Measurements from ENCODE around the gene C1S. TPM values are rescaled to one million over a fixed set of nuclear protein-coding genes. Genes with fewer than 3 reads are reported as not detected.
A peak's percentile ranks its signal among the peaks of the same experiment; 100 is the strongest.

The C1S gene
- total RNA-seq, 2 experiments from 2014 or later: 1.7 TPM

- Mint-ChIP-seq H3K4me3 (no peak overlapping the region), H3K9me3 (no peaks in the 10 kb centered on the region), H3K27me3 (peaks cover 6% of the 10 kb centered on the region), H3K4me1 (peaks cover 8% of the 10 kb centered on the region), H3K36me3 (ENCODE audit: low read depth) (no peaks in the 10 kb centered on the region), H3K27ac (no peak overlapping the region)
- ChIA-PET POLR2A (interaction anchor here (4.5 kb wide), 1 partner anchor 146 kb away, joined by 26 read pairs; the partner anchor contains the start of genes C12orf57 and RNU7-1), CTCF (interaction anchor here (1.2 kb wide), 1 partner anchor 17 kb away, joined by 3 read pairs; no protein-coding TSS in a partner anchor)
- DNase-seq: no peak
Measured at GRCh38 chr12:7090222-7090998, 29.9 kb downstream of the C1S start.

GRCh38 chr12:7091171-7091570 lies 30.7 kb downstream of the C1S start:
- CTCF ChIA-PET: interaction anchor here (0.8 to 1.6 kb wide), 4 partner anchors 16 to 153 kb away, joined by 3 to 4 read pairs (median 3); partner anchors contain the start of genes C12orf57 and C1RL
- Mint-ChIP-seq H3K9me3 (no peaks in the 10 kb centered on the region), H3K27ac (no peak overlapping the region), H3K27me3 (peaks cover 6% of the 10 kb centered on the region), H3K36me3 (ENCODE audit: low read depth) (no peaks in the 10 kb centered on the region), H3K4me1 (peaks cover 8% of the 10 kb centered on the region), H3K4me3 (no peak overlapping the region)
- POLR2A ChIA-PET: interaction anchor here (1.0 to 4.5 kb wide), 3 partner anchors 18 to 147 kb away, joined by 3 to 26 read pairs (median 20); partner anchors contain the start of genes C12orf57, C1RL and RNU7-1
- no peak for DNase-seq

- ChIA-PET CTCF (interaction anchor here (0.8 to 5.0 kb wide), 6 partner anchors 16 to 154 kb away, joined by 3 to 35 read pairs (median 3); partner anchors contain the start of genes C12orf57, C1RL and RNU7-1), POLR2A (interaction anchor here (1.0 to 4.5 kb wide), 4 partner anchors 17 to 148 kb away, joined by 3 to 26 read pairs (median 12); partner anchors contain the start of genes C12orf57, C1RL and RNU7-1)
- Mint-ChIP-seq H3K4me3 (peak overlapping the region; percentile 71), H3K9me3 (no peaks in the 10 kb centered on the region), H3K36me3 (ENCODE audit: low read depth) (no peaks in the 10 kb centered on the region), H3K4me1 (peaks cover 8% of the 10 kb centered on the region), H3K27ac (no peak overlapping the region), H3K27me3 (peaks cover 6% of the 10 kb centered on the region)
- no peak for DNase-seq
Measured at GRCh38 chr12:7091660-7092228, 31.2 kb downstream of the C1S start.

- POLR2A ChIA-PET: interaction anchor here (0.8 to 3.9 kb wide), 3 partner anchors 16 to 149 kb away, joined by 3 to 20 read pairs (median 3); partner anchors contain the start of genes C12orf57, C1RL and RNU7-1
- H3K27ac Mint-ChIP-seq: no peak within 1 kb of the TSS
- DNase-seq: peak; percentile 75
Measured at GRCh38 chr12:7092229-7092985, 31.9 kb downstream of the C1S start, which contains the start of gene C1R. TSS of gene C1R (minus strand) at chr12:7092445. CDS start at chr12:7092388, 57 bp downstream.

GRCh38 chr12:7092986-7093460 lies 32.5 kb downstream of the C1S start:
- peaks cover 4% of the 10 kb centered on the region for H3K36me3 Mint-ChIP-seq (ENCODE audit: low read depth)
- H3K4me1 Mint-ChIP-seq: peaks cover 8% of the 10 kb centered on the region
- H3K9me3 Mint-ChIP-seq: no peaks in the 10 kb centered on the region
- DNase-seq: no peak
- H3K4me3 Mint-ChIP-seq: no peak overlapping the region
- peaks cover 6% of the 10 kb centered on the region for H3K27me3 Mint-ChIP-seq
- H3K27ac Mint-ChIP-seq: no peak overlapping the region
- CTCF ChIA-PET: interaction anchor here (0.8 to 5.0 kb wide), 8 partner anchors 9 to 168 kb away, joined by 3 to 35 read pairs (median 4); partner anchors contain the start of genes C12orf57, C1RL, LPCAT3 and RNU7-1
- POLR2A ChIA-PET: interaction anchor here (0.8 to 3.9 kb wide), 3 partner anchors 16 to 149 kb away, joined by 3 to 20 read pairs (median 3); partner anchors contain the start of genes C12orf57, C1RL and RNU7-1

More at GRCh38 chr12:7092229-7092985, 31.9 kb downstream of the C1S start, which contains the start of gene C1R:
- peak within 1 kb of the TSS; percentile 71 for H3K4me3 Mint-ChIP-seq
- peaks cover 8% of the 10 kb centered on the region for H3K4me1 Mint-ChIP-seq
- H3K36me3 Mint-ChIP-seq (ENCODE audit: low read depth): peaks cover under 1% of the 10 kb centered on the region
- peaks cover 6% of the 10 kb centered on the region for H3K27me3 Mint-ChIP-seq
- no peaks in the 10 kb centered on the region for H3K9me3 Mint-ChIP-seq
- CTCF ChIA-PET: interaction anchor here (0.8 to 5.0 kb wide), 7 partner anchors 10 to 155 kb away, joined by 3 to 35 read pairs (median 3); partner anchors contain the start of genes C12orf57, C1RL, LPCAT3 and RNU7-1

GRCh38 chr12:7093486-7093885 lies 33.0 kb downstream of the C1S start:
- CTCF ChIA-PET: interaction anchor here (0.9 to 5.0 kb wide), 6 partner anchors 15 to 168 kb away, joined by 3 to 35 read pairs (median 4); partner anchors contain the start of genes C1RL and LPCAT3
- Mint-ChIP-seq H3K9me3 (no peaks in the 10 kb centered on the region), H3K4me3 (no peak overlapping the region), H3K36me3 (ENCODE audit: low read depth) (peaks cover 9% of the 10 kb centered on the region), H3K27ac (no peak overlapping the region), H3K4me1 (peaks cover 8% of the 10 kb centered on the region), H3K27me3 (peaks cover 6% of the 10 kb centered on the region)
- no peak for DNase-seq
- POLR2A ChIA-PET: interaction anchor here (0.9 to 3.9 kb wide), 4 partner anchors 15 to 150 kb away, joined by 3 to 20 read pairs (median 3); partner anchors contain the start of genes C12orf57, C1RL and RNU7-1

- CTCF ChIA-PET: interaction anchor here (0.7 to 5.0 kb wide), 7 partner anchors 14 to 168 kb away, joined by 3 to 35 read pairs (median 4); partner anchors contain the start of genes C1RL and LPCAT3
- DNase-seq: no peak
- Mint-ChIP-seq H3K4me3 (no peak overlapping the region), H3K9me3 (no peaks in the 10 kb centered on the region), H3K36me3 (ENCODE audit: low read depth) (peaks cover 12% of the 10 kb centered on the region), H3K4me1 (peaks cover 8% of the 10 kb centered on the region), H3K27me3 (peaks cover 5% of the 10 kb centered on the region), H3K27ac (no peak overlapping the region)
- POLR2A ChIA-PET: interaction anchor here (0.7 to 3.9 kb wide), 4 partner anchors 15 to 150 kb away, joined by 3 to 20 read pairs (median 3); partner anchors contain the start of genes C12orf57, C1RL and RNU7-1
Measured at GRCh38 chr12:7093892-7094291, 33.4 kb downstream of the C1S start.

GRCh38 chr12:7096006-7096932 lies 35.8 kb downstream of the C1S start:
- Mint-ChIP-seq H3K4me1 (peaks cover 8% of the 10 kb centered on the region), H3K9me3 (no peaks in the 10 kb centered on the region), H3K27me3 (peaks cover 3% of the 10 kb centered on the region), H3K4me3 (no peak overlapping the region), H3K36me3 (ENCODE audit: low read depth) (peaks cover 20% of the 10 kb centered on the region), H3K27ac (no peak overlapping the region)
- ChIA-PET POLR2A (interaction anchor here (1.3 to 1.4 kb wide), 3 partner anchors 12 to 228 kb away, joined by 3 to 5 read pairs (median 3); partner anchors contain the start of gene TPI1), CTCF (interaction anchor here (1.5 to 5.0 kb wide), 2 partner anchors 12 to 17 kb away, joined by 5 to 35 read pairs; partner anchors contain the start of gene C1RL)
- DNase-seq: no peak

GRCh38 chr12:7096979-7097378 lies 36.5 kb downstream of the C1S start:
- Mint-ChIP-seq H3K27me3 (peaks cover 3% of the 10 kb centered on the region), H3K27ac (no peak overlapping the region), H3K9me3 (no peaks in the 10 kb centered on the region), H3K4me1 (peaks cover 7% of the 10 kb centered on the region), H3K4me3 (no peak overlapping the region), H3K36me3 (ENCODE audit: low read depth) (peaks cover 24% of the 10 kb centered on the region)
- POLR2A ChIA-PET: interaction anchor here (0.7 kb wide), 1 partner anchor 224 kb away, joined by 4 read pairs; the partner anchor contains the start of gene SPSB2
- CTCF ChIA-PET: interaction anchor here (5.0 kb wide), 1 partner anchor 11 kb away, joined by 35 read pairs; the partner anchor contains the start of gene C1RL
- DNase-seq: no peak

GRCh38 chr12:7099290-7099996 lies 38.9 kb downstream of the C1S start:
- Mint-ChIP-seq H3K9me3 (no peaks in the 10 kb centered on the region), H3K4me3 (no peak overlapping the region), H3K27me3 (no peaks in the 10 kb centered on the region), H3K4me1 (peaks cover 14% of the 10 kb centered on the region), H3K27ac (no peak overlapping the region), H3K36me3 (ENCODE audit: low read depth) (peaks cover 43% of the 10 kb centered on the region)
- CTCF ChIA-PET: interaction anchor here (0.8 to 1.5 kb wide), 4 partner anchors 9 to 127 kb away, joined by 3 to 5 read pairs (median 3); no protein-coding TSS in a partner anchor
- DNase-seq: no peak
- POLR2A ChIA-PET: interaction anchor here (1.4 kb wide), 1 partner anchor 135 kb away, joined by 3 read pairs; no protein-coding TSS in a partner anchor
